ENCODE data around the gene RTBDN. TPM values are rescaled to one million over a fixed set of nuclear protein-coding genes. Genes with fewer than 3 reads are reported as not detected.

Gene RTBDN
- total and polyA plus RNA-seq, 2 experiments from 2014 or later = 4.1 to 4.6 TPM

DNA sequence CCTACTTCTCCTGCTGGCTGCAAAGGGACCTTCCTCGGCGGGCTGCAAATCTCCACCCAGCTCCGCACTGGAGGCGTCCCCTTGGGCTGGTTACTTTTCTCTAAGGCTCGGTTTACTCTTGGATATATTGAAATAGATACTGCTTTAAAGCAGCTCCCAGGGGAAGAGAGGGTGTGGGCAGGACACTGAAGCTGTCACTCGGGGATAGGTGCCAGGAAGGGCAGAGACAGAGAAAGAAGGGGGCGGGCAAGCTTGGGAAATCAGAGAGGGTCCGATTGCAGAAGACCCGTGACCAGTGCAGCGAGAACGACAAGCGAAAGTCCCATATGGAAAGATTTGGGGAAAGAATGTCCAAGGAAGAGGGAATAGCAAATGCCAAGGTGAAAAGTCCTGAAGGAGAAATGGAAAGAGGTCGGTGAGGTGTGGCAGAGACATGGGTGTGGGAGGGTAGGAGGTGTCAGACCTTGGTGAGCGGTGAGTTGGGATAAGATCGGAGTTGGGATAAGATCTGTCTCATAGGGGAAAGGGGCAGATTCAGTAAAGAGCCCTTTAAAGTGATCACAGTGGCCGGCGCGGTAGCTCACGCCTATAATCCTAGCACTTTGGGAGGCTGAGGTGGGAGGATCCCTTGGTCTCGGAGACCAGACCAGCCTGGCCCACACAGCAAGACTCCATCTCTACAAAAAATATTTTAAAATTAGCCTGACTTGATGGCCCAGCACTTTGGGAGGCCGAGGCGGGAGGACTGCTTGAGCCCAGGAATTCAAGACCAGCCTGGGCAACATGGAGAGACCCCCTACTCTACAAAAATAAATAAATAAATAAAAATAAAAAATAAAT, 31.9 kb downstream of the RTBDN start:
- TF ChIP-seq POLR2AphosphoS5 (IDR thresholded peaks at IDR 0.05; ENCODE audit: low read depth) (no peak), JUNB (IDR thresholded peaks at IDR 0.05; ENCODE audit: unreplicated experiment) (no peak), EZH2 (IDR thresholded peaks at IDR 0.05; ENCODE audit: low read depth, unreplicated experiment) (no peak), CREB1 (CRISPR knock-in tag; IDR thresholded peaks at IDR 0.05; ENCODE audit: low read depth) (no peak), STAT1 (IDR thresholded peaks at IDR 0.05; ENCODE audit: unreplicated experiment) (no peak), NANOG (IDR thresholded peaks at IDR 0.05; ENCODE audit: borderline replicate concordance) (no peak), EZH2phosphoT487 (IDR thresholded peaks at IDR 0.05; ENCODE audit: unreplicated experiment) (no peak), ZNF331 (CRISPR knock-in tag; IDR thresholded peaks at IDR 0.05; ENCODE audit: low read depth) (no peak), ZNF114 (CRISPR knock-in tag; IDR thresholded peaks at IDR 0.05) (no peak)
- TF ChIP-seq, protein P1, sequence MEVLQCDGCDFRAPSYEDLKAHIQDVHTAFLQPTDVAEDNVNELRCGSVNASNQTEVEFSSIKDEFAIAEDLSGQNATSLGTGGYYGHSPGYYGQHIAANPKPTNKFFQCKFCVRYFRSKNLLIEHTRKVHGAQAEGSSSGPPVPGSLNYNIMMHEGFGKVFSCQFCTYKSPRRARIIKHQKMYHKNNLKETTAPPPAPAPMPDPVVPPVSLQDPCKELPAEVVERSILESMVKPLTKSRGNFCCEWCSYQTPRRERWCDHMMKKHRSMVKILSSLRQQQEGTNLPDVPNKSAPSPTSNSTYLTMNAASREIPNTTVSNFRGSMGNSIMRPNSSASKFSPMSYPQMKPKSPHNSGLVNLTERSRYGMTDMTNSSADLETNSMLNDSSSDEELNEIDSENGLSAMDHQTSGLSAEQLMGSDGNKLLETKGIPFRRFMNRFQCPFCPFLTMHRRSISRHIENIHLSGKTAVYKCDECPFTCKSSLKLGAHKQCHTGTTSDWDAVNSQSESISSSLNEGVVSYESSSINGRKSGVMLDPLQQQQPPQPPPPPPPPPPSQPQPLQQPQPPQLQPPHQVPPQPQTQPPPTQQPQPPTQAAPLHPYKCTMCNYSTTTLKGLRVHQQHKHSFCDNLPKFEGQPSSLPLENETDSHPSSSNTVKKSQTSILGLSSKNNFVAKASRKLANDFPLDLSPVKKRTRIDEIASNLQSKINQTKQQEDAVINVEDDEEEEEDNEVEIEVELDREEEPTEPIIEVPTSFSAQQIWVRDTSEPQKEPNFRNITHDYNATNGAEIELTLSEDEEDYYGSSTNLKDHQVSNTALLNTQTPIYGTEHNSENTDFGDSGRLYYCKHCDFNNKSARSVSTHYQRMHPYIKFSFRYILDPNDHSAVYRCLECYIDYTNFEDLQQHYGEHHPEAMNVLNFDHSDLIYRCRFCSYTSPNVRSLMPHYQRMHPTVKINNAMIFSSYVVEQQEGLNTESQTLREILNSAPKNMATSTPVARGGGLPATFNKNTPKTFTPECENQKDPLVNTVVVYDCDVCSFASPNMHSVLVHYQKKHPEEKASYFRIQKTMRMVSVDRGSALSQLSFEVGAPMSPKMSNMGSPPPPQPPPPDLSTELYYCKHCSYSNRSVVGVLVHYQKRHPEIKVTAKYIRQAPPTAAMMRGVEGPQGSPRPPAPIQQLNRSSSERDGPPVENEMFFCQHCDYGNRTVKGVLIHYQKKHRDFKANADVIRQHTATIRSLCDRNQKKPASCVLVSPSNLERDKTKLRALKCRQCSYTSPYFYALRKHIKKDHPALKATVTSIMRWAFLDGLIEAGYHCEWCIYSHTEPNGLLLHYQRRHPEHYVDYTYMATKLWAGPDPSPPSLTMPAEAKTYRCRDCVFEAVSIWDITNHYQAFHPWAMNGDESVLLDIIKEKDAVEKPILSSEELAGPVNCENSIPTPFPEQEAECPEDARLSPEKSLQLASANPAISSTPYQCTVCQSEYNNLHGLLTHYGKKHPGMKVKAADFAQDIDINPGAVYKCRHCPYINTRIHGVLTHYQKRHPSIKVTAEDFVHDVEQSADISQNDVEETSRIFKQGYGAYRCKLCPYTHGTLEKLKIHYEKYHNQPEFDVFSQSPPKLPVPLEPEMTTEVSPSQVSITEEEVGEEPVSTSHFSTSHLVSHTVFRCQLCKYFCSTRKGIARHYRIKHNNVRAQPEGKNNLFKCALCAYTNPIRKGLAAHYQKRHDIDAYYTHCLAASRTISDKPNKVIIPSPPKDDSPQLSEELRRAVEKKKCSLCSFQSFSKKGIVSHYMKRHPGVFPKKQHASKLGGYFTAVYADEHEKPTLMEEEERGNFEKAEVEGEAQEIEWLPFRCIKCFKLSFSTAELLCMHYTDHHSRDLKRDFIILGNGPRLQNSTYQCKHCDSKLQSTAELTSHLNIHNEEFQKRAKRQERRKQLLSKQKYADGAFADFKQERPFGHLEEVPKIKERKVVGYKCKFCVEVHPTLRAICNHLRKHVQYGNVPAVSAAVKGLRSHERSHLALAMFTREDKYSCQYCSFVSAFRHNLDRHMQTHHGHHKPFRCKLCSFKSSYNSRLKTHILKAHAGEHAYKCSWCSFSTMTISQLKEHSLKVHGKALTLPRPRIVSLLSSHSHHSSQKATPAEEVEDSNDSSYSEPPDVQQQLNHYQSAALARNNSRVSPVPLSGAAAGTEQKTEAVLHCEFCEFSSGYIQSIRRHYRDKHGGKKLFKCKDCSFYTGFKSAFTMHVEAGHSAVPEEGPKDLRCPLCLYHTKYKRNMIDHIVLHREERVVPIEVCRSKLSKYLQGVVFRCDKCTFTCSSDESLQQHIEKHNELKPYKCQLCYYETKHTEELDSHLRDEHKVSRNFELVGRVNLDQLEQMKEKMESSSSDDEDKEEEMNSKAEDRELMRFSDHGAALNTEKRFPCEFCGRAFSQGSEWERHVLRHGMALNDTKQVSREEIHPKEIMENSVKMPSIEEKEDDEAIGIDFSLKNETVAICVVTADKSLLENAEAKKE (CRISPR knock-in tag; IDR thresholded peaks at IDR 0.05) = no peak
- TF ChIP-seq, protein P2, sequence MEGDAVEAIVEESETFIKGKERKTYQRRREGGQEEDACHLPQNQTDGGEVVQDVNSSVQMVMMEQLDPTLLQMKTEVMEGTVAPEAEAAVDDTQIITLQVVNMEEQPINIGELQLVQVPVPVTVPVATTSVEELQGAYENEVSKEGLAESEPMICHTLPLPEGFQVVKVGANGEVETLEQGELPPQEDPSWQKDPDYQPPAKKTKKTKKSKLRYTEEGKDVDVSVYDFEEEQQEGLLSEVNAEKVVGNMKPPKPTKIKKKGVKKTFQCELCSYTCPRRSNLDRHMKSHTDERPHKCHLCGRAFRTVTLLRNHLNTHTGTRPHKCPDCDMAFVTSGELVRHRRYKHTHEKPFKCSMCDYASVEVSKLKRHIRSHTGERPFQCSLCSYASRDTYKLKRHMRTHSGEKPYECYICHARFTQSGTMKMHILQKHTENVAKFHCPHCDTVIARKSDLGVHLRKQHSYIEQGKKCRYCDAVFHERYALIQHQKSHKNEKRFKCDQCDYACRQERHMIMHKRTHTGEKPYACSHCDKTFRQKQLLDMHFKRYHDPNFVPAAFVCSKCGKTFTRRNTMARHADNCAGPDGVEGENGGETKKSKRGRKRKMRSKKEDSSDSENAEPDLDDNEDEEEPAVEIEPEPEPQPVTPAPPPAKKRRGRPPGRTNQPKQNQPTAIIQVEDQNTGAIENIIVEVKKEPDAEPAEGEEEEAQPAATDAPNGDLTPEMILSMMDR (conservative IDR thresholded peaks at IDR 0.05; ENCODE audit: low read depth in 2 of 2) = no peak
- TF ChIP-seq, protein P3, sequence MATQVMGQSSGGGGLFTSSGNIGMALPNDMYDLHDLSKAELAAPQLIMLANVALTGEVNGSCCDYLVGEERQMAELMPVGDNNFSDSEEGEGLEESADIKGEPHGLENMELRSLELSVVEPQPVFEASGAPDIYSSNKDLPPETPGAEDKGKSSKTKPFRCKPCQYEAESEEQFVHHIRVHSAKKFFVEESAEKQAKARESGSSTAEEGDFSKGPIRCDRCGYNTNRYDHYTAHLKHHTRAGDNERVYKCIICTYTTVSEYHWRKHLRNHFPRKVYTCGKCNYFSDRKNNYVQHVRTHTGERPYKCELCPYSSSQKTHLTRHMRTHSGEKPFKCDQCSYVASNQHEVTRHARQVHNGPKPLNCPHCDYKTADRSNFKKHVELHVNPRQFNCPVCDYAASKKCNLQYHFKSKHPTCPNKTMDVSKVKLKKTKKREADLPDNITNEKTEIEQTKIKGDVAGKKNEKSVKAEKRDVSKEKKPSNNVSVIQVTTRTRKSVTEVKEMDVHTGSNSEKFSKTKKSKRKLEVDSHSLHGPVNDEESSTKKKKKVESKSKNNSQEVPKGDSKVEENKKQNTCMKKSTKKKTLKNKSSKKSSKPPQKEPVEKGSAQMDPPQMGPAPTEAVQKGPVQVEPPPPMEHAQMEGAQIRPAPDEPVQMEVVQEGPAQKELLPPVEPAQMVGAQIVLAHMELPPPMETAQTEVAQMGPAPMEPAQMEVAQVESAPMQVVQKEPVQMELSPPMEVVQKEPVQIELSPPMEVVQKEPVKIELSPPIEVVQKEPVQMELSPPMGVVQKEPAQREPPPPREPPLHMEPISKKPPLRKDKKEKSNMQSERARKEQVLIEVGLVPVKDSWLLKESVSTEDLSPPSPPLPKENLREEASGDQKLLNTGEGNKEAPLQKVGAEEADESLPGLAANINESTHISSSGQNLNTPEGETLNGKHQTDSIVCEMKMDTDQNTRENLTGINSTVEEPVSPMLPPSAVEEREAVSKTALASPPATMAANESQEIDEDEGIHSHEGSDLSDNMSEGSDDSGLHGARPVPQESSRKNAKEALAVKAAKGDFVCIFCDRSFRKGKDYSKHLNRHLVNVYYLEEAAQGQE (IDR thresholded peaks at IDR 0.05; ENCODE audit: unreplicated experiment) = no peak
- TF ChIP-seq, protein P4, sequence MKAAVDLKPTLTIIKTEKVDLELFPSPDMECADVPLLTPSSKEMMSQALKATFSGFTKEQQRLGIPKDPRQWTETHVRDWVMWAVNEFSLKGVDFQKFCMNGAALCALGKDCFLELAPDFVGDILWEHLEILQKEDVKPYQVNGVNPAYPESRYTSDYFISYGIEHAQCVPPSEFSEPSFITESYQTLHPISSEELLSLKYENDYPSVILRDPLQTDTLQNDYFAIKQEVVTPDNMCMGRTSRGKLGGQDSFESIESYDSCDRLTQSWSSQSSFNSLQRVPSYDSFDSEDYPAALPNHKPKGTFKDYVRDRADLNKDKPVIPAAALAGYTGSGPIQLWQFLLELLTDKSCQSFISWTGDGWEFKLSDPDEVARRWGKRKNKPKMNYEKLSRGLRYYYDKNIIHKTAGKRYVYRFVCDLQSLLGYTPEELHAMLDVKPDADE (IDR thresholded peaks at IDR 0.05) = no peak
- Mint-ChIP-seq H3K9me3 (no peaks in the 10 kb centered on the region), H3K4me3 (peak overlapping the region; percentile 93), H3K36me3 (ENCODE audit: low read depth) (peaks cover 45% of the 10 kb centered on the region), H3K4me1 (peaks cover 20% of the 10 kb centered on the region), H3K27me3 (ENCODE audit: insufficient read depth, low read depth, poor library complexity) (peaks cover 10% of the 10 kb centered on the region), H3K27ac (no peak overlapping the region)
- H3K4me2 ChIP-seq = peak overlapping the region; percentile 97
- no peak for ATAC-seq
- no peak overlapping the region for H3K27ac ChIP-seq (ENCODE audit: low read depth)
- H3K4me1 ChIP-seq (ENCODE audit: insufficient read depth) = peaks cover 11% of the 10 kb centered on the region; the same call in 1 of the 2 replicates
- H3K27me3 ChIP-seq (ENCODE audit: insufficient read depth) = peaks cover 10% of the 10 kb centered on the region
- H3K9me2 ChIP-seq (ENCODE audit: insufficient read depth) = no peaks in the 10 kb centered on the region
- peaks cover 20% of the 10 kb centered on the region for H3K79me2 ChIP-seq (replicated peaks; ENCODE audit: insufficient read depth)
- peaks cover 19% of the 10 kb centered on the region for H3F3A ChIP-seq (replicated peaks; ENCODE audit: low read depth)
- H2AFZ ChIP-seq = peak overlapping the region; percentile 97
- H3K4me3 ChIP-seq = peak overlapping the region; percentile 99
- no peak for DNase-seq (ENCODE audit: low spot score)
- peaks cover 9% of the 10 kb centered on the region; the same call in 1 of the 2 replicates for H3K36me3 ChIP-seq (ENCODE audit: insufficient read depth)
- H4K20me1 ChIP-seq (replicated peaks; ENCODE audit: insufficient read depth) = no peaks in the 10 kb centered on the region

Measured in GM23338 (cell line).